HG03521 (cell line): ENCODE results near the gene CSMD2.

ENCODE experiments used
- ATAC-seq: cut with Tn5 transposase; IDR thresholded peaks from one replicate; pipeline ENCODE4 v1.9.1; 2021; ENCODE audit warnings: mild to moderate bottlenecking, moderate library complexity; ENCODE audit not compliant: unreplicated experiment

CSMD2 gene

DNA sequence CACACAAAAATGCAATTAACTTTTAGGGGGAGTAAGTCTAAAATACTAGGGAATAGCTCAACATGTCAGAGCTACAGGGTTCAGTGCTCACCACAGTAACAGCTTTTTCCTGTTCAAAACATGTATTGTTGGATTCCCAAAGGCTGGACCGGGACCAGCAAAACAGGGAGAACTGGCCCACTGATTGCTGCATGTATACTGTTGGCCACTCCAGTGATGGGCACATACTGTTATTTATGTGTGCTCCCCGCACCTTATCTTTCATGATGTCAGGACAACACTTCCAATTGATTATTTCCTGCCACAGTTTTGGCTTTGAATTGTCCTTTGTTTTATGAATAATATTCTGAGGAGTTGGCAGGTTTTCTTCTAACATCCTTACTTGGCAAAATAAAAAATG is 250.5 kb downstream of the CSMD2 start:
- ATAC-seq = no peak

DNA sequence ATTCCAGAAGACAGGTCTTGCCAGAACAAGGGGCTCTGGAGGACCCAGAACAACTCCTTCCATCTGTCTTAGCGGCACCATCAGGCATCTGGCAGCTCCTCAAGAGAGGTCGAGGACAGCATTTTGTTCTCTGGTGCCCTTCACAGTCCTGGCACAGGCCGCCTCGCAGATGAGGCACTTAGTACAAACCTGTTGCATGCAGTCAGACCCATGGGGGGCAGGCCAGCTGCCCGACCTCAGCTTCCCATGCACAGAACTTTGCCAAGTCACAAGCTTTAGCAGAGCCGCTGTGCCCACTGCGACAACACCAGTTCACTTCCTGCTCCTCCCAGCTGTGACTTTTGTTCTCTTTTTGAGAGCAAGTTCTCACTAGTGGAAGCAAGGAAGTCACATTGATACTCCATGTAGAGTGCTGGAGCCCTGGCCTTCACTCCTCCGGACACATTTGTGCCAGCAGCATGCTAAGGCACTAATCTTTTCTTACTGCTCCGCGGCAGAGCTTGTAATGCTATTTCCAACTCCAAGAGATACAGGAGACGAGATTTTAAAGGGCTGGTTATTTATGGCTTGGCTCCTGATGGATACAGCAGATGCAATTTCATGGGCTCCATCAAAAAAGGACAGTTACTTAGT is 256.6 kb downstream of the CSMD2 start:
- no peak for ATAC-seq

DNA sequence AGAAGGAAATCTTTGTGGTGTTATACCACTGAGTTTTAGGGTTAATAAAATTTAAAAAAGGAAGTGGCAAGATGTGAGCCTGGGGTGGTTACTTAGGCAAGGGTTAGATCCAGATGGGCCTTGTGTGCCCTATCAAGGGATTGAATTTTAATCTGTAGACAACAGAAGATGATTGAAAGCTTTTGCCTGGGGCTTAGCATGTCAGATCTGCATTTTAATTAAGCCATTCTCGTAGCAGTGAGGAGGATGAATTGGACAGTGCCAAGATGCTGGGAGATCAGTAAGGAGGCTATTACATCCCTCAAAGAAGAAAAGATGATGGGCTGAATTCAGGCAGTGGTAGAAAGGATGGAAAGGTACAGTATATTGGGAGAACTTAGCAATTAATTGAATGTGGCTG is 258.9 kb downstream of the CSMD2 start:
- ATAC-seq = no peak

- no peak for ATAC-seq
These were observed 259.8 kb downstream of the CSMD2 start for GRCh38 chr1:33905241-33905640.

DNA sequence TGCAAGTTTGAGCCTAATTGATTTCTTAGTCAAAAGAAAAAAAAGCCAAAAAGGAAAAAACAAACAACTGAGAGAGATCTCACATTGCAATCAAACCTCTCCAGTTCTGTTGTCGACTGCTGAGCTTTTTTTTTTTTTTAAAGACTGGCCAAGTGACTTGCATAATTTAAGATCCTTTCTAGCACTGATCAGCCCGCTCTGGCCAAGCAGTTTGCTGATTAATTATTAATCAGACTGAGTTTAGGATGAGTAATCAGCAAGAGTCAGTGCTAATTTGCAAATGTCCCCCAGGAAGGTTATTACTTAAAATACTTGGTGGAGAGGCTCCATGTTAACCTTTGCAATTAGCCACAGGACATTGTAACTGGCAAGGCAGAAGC is 261.8 kb downstream of the CSMD2 start:
- peak; percentile 48 for ATAC-seq

- ATAC-seq = peak; percentile 62
These were observed 262.4 kb downstream of the CSMD2 start for GRCh38 chr1:33902486-33903209.

GRCh38 chr1:33899746-33900145 is 265.3 kb downstream of the CSMD2 start:
- no peak for ATAC-seq

GRCh38 chr1:33898881-33899280 is 266.1 kb downstream of the CSMD2 start:
- no peak for ATAC-seq

GRCh38 chr1:33898406-33898805 is 266.6 kb downstream of the CSMD2 start:
- no peak for ATAC-seq

DNA sequence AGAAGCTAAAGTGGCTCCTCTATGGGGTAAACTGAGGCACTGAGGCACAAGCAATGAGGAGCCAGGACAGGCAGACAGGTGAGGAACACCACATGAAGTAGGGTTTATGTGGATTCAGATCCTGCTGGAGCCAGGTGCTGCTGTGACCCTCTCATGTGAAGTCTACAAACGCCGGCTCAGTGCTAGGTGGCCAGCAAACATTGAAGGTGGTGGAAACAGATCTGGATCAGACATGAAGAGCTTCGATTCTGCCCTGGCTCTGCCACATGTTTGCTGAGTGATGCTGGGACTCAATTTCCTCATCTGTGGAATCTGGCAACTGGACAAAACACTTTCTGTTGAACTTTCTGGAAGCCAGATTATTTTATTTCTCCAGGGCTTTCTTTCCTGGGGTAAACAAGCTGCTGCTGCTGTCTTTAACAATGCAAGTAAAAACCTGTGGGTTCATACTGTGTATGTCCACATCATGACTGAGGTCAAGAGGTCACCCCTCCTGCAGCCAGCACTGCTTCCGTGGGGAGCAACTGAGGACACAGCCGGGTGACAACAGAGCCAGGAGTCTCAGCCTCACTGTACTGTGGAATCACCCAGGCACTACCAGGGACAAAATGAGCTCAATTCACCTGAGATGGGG is 267.8 kb downstream of the CSMD2 start:
- no peak for ATAC-seq

- no peak for ATAC-seq
These were observed 269.1 kb downstream of the CSMD2 start for GRCh38 chr1:33895976-33896375.

DNA sequence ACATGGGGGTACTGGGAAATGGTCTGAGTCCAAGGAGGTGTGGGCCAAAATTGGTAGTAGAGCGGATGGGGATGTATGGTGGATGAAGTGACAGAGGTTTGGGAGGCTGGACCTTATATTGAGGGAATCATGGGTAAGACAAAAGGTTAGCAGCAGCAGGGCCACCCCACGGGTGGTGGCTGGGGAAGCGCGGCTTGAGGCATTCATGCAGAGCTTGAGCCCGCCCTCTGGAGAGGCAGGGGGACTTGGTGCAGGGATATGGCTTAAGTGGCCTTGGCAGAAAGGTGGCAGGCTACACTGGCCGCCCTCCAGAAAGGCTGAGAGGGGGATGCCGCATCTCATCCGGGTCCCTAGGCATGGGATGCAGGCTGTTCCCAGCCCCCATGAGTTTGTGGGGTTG is 269.6 kb downstream of the CSMD2 start:
- ATAC-seq = no peak

- ATAC-seq = no peak
These were observed 271.7 kb downstream of the CSMD2 start for GRCh38 chr1:33893147-33893830.

DNA sequence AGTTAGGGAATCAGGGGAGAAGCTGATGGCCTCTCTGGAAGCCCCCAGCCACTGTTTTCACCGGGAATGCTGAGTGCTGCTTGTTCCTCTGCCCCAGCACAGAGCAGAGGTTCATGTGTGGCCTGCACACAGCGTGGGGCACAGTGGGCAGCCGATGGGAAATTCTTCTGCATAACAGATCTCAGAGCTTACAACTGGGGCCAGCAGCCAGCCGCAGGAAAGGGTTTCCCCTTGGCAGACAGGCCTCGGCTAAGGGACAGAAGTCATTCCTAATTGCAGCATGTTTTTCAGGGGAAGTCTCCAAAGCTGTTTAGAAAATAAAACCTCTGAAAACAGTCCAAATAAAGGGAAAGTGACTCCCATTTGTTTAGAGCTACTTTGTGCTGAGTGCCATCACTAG is 278.5 kb downstream of the CSMD2 start:
- ATAC-seq = no peak

GRCh38 chr1:33880305-33880704 is 284.7 kb downstream of the CSMD2 start:
- no peak for ATAC-seq

DNA sequence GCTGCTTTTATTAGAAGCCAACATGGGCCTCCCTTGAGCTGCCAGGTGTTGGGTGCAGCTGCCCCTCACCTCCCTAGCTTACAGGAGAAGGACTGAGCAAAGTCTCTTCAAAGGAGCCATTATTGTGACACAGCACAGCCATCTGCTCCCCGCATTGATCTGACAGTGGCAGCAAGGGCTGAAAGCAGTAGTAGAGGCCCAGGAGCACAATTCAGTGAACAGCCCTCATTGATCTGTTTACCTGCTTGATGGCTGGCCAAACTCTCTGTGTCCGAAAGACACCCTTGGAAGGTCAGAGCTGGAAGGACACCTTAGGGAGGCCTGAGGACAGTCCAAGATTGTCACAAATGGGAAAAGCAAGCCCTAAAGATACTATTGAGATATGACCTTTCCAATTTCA is 286.6 kb downstream of the CSMD2 start:
- no peak for ATAC-seq

DNA sequence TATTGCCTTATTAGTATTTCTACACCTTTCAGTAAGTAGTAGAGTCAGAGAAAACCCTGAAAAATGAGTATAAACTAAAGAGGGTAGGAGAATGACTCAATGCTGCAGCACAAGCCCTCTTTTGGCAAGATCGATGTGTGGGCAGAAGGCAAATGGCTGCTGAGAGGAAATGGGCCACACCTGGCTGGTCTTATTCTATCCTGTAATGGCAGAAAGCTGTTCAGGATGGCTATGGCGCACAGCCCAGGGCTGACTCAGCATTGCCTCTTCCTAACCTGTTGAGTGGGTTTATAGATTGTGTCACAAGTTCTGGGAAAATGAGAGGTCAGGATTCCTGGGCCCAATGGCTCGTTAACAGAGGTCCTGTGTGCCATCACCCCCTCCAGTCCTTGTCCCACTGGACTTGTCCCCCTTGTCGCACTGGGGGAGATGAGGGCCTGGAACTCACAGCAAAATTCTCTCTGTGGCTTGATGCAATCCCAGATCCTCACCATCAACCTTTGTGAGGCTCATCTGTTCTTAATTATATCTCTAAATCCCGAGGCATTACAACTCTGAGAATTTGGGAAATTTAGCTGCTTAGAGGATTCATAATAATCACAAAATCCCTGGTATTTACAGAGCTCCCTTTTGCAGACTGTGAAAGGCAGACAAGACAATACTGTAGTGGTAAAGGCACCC is 287.9 kb downstream of the CSMD2 start:
- ATAC-seq = no peak

- no peak for ATAC-seq
These were observed 289.2 kb downstream of the CSMD2 start for GRCh38 chr1:33875862-33876261.

DNA sequence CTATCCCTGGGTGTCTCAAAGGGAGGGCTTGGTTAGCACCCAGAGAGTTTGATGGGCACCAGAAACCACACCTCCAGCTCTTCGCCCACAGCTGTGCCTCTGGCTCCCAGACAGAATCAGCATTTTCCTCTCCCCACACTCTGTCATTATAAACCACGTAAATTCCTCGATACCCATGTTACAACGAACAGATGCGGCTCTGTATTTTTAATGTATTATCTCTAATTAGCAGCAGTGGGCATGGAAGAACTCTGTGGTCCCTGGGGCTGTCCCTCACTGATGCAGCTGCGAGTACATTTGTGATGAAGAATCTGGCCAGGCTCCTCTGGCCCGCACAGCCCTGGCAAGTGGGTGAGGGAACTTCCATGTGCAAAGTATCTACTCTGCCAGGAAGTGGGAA is 290.4 kb downstream of the CSMD2 start:
- ATAC-seq = no peak

DNA sequence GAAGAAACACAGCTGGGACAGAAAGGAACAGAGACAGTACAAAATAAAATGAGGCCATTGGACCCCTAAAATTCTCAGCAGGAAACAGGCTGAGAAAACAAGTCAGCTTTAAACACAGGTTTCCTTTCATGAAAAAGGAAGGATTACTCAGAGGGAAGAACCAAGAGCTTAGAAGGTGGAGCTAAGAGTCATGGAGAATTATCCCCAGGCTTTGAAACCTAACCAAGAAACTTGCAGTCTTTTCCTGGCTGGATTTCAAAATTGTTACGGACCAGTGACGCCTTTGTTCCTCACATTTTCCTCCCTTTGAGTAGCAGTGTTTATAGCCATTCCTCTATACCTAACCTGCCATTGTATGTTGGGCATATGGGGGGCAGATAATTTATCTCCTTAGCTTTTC is 292.3 kb downstream of the CSMD2 start:
- ATAC-seq = no peak

DNA sequence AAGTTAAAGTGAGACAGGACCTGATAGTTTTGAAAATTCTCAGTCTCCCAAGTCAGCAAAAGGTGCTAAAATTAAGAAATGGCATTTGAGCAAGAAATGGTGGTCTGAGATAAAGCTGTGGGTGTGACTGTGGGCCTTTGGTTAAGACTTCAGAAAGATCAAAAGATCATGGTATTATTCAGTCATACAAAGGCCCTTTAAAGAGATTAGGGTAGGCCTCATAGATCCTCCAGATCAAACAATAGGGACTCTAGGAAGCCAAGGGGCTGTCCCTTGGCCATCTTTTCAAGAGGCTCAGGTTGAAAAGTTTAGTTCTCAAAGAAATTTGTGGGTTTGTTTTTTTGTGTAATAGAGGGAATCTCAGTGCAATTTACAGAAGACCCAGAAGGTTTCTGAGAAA is 292.8 kb downstream of the CSMD2 start:
- no peak for ATAC-seq
